NCI-H2227 (cell line): ENCODE measurements around the gene VENTX.

ENCODE experiments used
- DNase-seq: peaks from one replicate; lab custom pipeline; 2025; ENCODE audit not compliant: unreplicated experiment; lab: John Stamatoyannopoulos, UW

Gene VENTX

GRCh38 chr10:133237588-133238465 lies at the start of gene VENTX:
VENTX (plus strand) TSS chr10:133237855; CDS start chr10:133237915, 60 bp downstream.
- DNase-seq, result no peak

GRCh38 chr10:133187906-133188681 lies 49.6 kb upstream of the VENTX start:
- DNase-seq, result no peak

- DNase-seq, result no peak
Measured at GRCh38 chr10:133189256-133189655, 48.4 kb upstream of the VENTX start.

GRCh38 chr10:133189726-133190125 lies 47.9 kb upstream of the VENTX start:
- no peak for DNase-seq

GRCh38 chr10:133190225-133190624 lies 47.4 kb upstream of the VENTX start:
- DNase-seq, result no peak

GRCh38 chr10:133191651-133192050 lies 46.0 kb upstream of the VENTX start:
- DNase-seq, result no peak

- no peak for DNase-seq
Measured at GRCh38 chr10:133194151-133194550, 43.5 kb upstream of the VENTX start.

- DNase-seq, result no peak
Measured at GRCh38 chr10:133195096-133195495, 42.6 kb upstream of the VENTX start.

- no peak for DNase-seq
Measured at GRCh38 chr10:133195611-133196010, 42.0 kb upstream of the VENTX start.

- DNase-seq, result no peak
Measured at GRCh38 chr10:133196221-133196915, 41.3 kb upstream of the VENTX start.

- no peak for DNase-seq
Measured at GRCh38 chr10:133196936-133197758, 40.5 kb upstream of the VENTX start.

GRCh38 chr10:133197786-133198185 lies 39.9 kb upstream of the VENTX start:
- no peak for DNase-seq

- DNase-seq, result no peak
Measured at GRCh38 chr10:133198206-133198605, 39.4 kb upstream of the VENTX start.

GRCh38 chr10:133198621-133199487 lies 38.8 kb upstream of the VENTX start:
- no peak for DNase-seq

- DNase-seq, result no peak
Measured at GRCh38 chr10:133199488-133199885, 38.2 kb upstream of the VENTX start.

- DNase-seq, result no peak
Measured at GRCh38 chr10:133199992-133200611, 37.6 kb upstream of the VENTX start.

- no peak for DNase-seq
Measured at GRCh38 chr10:133200621-133201031, 37.0 kb upstream of the VENTX start.

GRCh38 chr10:133201151-133201947 lies 36.3 kb upstream of the VENTX start:
- no peak for DNase-seq
